ENCODE measurements around the gene AMH. TPM values are rescaled to one million over a fixed set of nuclear protein-coding genes. Genes with fewer than 3 reads are reported as not detected.

AMH gene
- total and polyA plus RNA-seq, 2 of the 13 experiments (the other 11 are each of a cell fraction or from before 2014, with no cell fraction given): 0.03 to 0.18 TPM

DNA sequence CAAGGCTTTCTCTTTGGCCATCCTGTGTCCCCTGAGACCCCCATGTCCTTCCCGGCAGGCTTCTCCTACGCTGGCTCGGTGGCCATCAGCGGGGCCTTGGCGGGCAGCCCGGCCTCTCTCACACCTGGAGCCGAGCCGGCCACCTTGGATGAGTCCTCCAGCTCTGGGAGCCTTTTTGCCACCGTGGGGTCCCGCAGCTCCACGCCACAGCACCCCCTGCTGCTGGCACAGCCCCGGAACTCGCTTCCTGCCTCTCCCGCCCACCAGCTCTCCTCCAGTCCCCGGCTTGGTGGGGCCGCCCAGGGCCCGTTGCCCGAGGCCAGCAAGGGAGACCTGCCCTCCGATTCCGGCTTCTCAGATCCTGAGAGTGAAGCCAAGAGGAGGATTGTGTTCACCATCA lies 27.2 kb upstream of the AMH start:
- no peaks in the 10 kb centered on the region for H3K9me3 ChIP-seq (ENCODE audit: low read length)
- no peaks in the 10 kb centered on the region for H3K27me3 ChIP-seq (ENCODE audit: control insufficient read depth in 1 of 2, insufficient read depth in 2 of 2, low read length in 2 of 2)
- intact Hi-C loops (cut with micrococcal nuclease; ENCODE audit: unreplicated experiment): no loop called here
- no peaks in the 10 kb centered on the region for H3K79me2 ChIP-seq (ENCODE audit: insufficient read depth, low read length)
- peaks cover 24 to 64% of the 10 kb centered on the region in 2 experiments; a peak in 4 of 5 replicates for H3K36me3 ChIP-seq (replicated peaks in 1 of 2; ENCODE audit: control insufficient read depth in 1 of 2, insufficient read depth in 2 of 2, low read length in 2 of 2)
- in situ Hi-C loops (cut with HindIII; ENCODE audit: extremely low pct_ligation_motif_present, low pct_unique_long_range_greater_than_20kb): no loop called here
- ChIA-PET CTCF (ENCODE audit: low intra/inter-chr PET ratio, low total read pairs) (no interaction called here), POLR2A (interaction anchor here (1.0 to 1.3 kb wide), 2 partner anchors 9 to 48 kb away, joined by 3 read pairs; no protein-coding TSS in a partner anchor)
- H4K20me1 ChIP-seq (ENCODE audit: insufficient read depth, low read length): no peaks in the 10 kb centered on the region
- H3K4me2 ChIP-seq (ENCODE audit: low read depth, low read length): no peak overlapping the region
- peak; percentile 46; the same call in 1 of the 2 replicates for TF ChIP-seq ZNF263 (CRISPR knock-in tag; IDR thresholded peaks at IDR 0.05)
- TF ChIP-seq STAG1 (CRISPR knock-in tag; IDR thresholded peaks at IDR 0.05): peak; percentile 42
- TF ChIP-seq CTCF (CRISPR knock-in tag; IDR thresholded peaks at IDR 0.05): peak; percentile 52
- TF ChIP-seq, protein P1, sequence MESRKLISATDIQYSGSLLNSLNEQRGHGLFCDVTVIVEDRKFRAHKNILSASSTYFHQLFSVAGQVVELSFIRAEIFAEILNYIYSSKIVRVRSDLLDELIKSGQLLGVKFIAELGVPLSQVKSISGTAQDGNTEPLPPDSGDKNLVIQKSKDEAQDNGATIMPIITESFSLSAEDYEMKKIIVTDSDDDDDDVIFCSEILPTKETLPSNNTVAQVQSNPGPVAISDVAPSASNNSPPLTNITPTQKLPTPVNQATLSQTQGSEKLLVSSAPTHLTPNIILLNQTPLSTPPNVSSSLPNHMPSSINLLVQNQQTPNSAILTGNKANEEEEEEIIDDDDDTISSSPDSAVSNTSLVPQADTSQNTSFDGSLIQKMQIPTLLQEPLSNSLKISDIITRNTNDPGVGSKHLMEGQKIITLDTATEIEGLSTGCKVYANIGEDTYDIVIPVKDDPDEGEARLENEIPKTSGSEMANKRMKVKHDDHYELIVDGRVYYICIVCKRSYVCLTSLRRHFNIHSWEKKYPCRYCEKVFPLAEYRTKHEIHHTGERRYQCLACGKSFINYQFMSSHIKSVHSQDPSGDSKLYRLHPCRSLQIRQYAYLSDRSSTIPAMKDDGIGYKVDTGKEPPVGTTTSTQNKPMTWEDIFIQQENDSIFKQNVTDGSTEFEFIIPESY (CRISPR knock-in tag; IDR thresholded peaks at IDR 0.05): peak; percentile 48; the same call in 1 of the 2 replicates
- TF ChIP-seq DMAP1 (CRISPR knock-in tag; IDR thresholded peaks at IDR 0.05): no peak
- no peak for TF ChIP-seq ZNF567 (CRISPR knock-in tag; IDR thresholded peaks at IDR 0.05; ENCODE audit: borderline replicate concordance)
- TF ChIP-seq, protein P2, sequence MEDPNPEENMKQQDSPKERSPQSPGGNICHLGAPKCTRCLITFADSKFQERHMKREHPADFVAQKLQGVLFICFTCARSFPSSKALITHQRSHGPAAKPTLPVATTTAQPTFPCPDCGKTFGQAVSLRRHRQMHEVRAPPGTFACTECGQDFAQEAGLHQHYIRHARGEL (CRISPR knock-in tag; IDR thresholded peaks at IDR 0.05): no peak
- no peak for DNase-seq (ENCODE audit: low spot score)
- H3K4me3 ChIP-seq (replicated peaks in 1 of 3; ENCODE audit: insufficient read depth in 1 of 3, low read depth in 2 of 3, low read length in 3 of 3): no peak overlapping the region
- no peak overlapping the region for H3K27ac ChIP-seq (ENCODE audit: extremely low read length, insufficient read depth, low read length)
- no peak overlapping the region for H3K9ac ChIP-seq (ENCODE audit: insufficient read depth, low read depth, low read length)
- no peak for FAIRE-seq
- no peak overlapping the region for H2AFZ ChIP-seq (ENCODE audit: low read length)
- 95% methylated on average over 17 of the region's 20 CpGs for WGBS (ENCODE audit: low lambda C conversion rate)
- H3K4me1 ChIP-seq (ENCODE audit: insufficient read depth, low read length): no peaks in the 10 kb centered on the region
- peak; percentile 10; the same call in 1 of the 3 replicates for ATAC-seq
- BruUV-seq (replicated peaks): no TSS peak

Data from HepG2 (cell line).